Caco-2 (cell line): ENCODE data around the gene CLDN7. TPM values are rescaled to one million over a fixed set of nuclear protein-coding genes. Genes with fewer than 3 reads are reported as not detected.

Experiments used
- BruUV-seq: library from RNA; stranded (reverse); fragments of 400-500 nt; replicated peaks from 2 replicates; lab custom pipeline; 2021; lab: Mats Ljungman, UMichigan
- CTCF ChIA-PET: fragments of 300-600 bp; sonication (Branson Sonifier 250); formaldehyde crosslinking; loops from one replicate; lab custom pipeline; 2022; ENCODE audit warnings: antibody characterized with exemption; lab: Charles Lee
- POLR2A ChIA-PET: fragments of 300-600 bp; sonication (Branson Sonifier 250); formaldehyde crosslinking; loops from one replicate; lab custom pipeline; 2022; ENCODE audit warnings: antibody characterized with exemption; lab: Charles Lee
- DNase-seq, 2 experiments: peaks; one replicate each; pipeline versions ENCODE4 v3.0.0 to v3.0.0-alpha.2; 2020 to 2022
- H3K27me3 ChIP-seq: replicated peaks from 2 replicates; pipeline ENCODE4 v1.6.0; 2011; ENCODE audit warnings: low read length; ENCODE audit not compliant: control insufficient read depth, insufficient read depth
- H3K36me3 ChIP-seq: 2 replicates; pipeline ENCODE4 v1.5.1; 2011; ENCODE audit warnings: low read length; ENCODE audit not compliant: control insufficient read depth, insufficient read depth
- H3K4me1 ChIP-seq: fragments of 250-450 bp; sonication (Bioruptor Pico); 2 replicates; pipeline ENCODE4 v1.5.1; 2020; ENCODE audit warnings: mild to moderate bottlenecking
- H3K4me3 ChIP-seq: 2 replicates; pipeline ENCODE4 v1.5.1; 2011; ENCODE audit warnings: low read depth, mild to moderate bottlenecking, control low read depth, low read length
- H3K9me3 ChIP-seq: fragments of 250-450 bp; sonication (Bioruptor Pico); 2 replicates; pipeline ENCODE4 v1.5.1; 2020; ENCODE audit warnings: mild to moderate bottlenecking, moderate library complexity
- H3K27ac Mint-ChIP-seq: one replicate; pipeline ENCODE4 v1.8.0; 2022; ENCODE audit warnings: mixed read lengths; ENCODE audit not compliant: unreplicated experiment
- H3K27me3 Mint-ChIP-seq: one replicate; pipeline ENCODE4 v1.8.0; 2022; ENCODE audit warnings: mixed read lengths; ENCODE audit not compliant: insufficient read depth, unreplicated experiment
- H3K36me3 Mint-ChIP-seq: one replicate; pipeline ENCODE4 v1.8.0; 2022; ENCODE audit warnings: mild to moderate bottlenecking, mixed read lengths; ENCODE audit not compliant: insufficient read depth, unreplicated experiment
- H3K4me1 Mint-ChIP-seq: one replicate; pipeline ENCODE4 v1.8.0; 2022; ENCODE audit warnings: low read depth, mixed read lengths; ENCODE audit not compliant: unreplicated experiment
- H3K4me3 Mint-ChIP-seq: one replicate; pipeline ENCODE4 v1.8.0; 2022; ENCODE audit warnings: mild to moderate bottlenecking, moderate library complexity, mixed read lengths; ENCODE audit not compliant: unreplicated experiment
- H3K9me3 Mint-ChIP-seq: one replicate; pipeline ENCODE4 v1.8.0; 2022; ENCODE audit warnings: mixed read lengths; ENCODE audit not compliant: unreplicated experiment
- intact Hi-C: fragments of 100-400 bp; cut with micrococcal nuclease; formaldehyde crosslinking; loops from one replicate; pipeline ENCODE4 v1.10.0; 2022; ENCODE audit not compliant: unreplicated experiment
- total RNA-seq: library from RNA; stranded (reverse); gene quantifications from 2 replicates; pipeline ENCODE4 v1.2.3, GENCODE V29; 2022
- TF ChIP-seq, protein P1 (sequence below), 2 experiments: fragments of 200-600 bp in 1 of 2; IDR thresholded peaks; 1 replicate in 1 of 2; 2 replicates in 1 of 2; pipeline versions ENCODE4 v1.5.1 to v1.8.0; 2011 to 2022; ENCODE audit warnings: antibody characterized with exemption in 1 of 2, control low read depth in 1 of 2, inconsistent platforms in 1 of 2, low read depth in 1 of 2, low read length in 1 of 2, mild to moderate bottlenecking in 1 of 2, moderate library complexity in 1 of 2; ENCODE audit not compliant: insufficient read depth in 1 of 2, severe bottlenecking in 1 of 2, unreplicated experiment in 1 of 2

The CLDN7 gene
- total RNA-seq, 1 experiment from 2014 or later, result 111 TPM

DNA sequence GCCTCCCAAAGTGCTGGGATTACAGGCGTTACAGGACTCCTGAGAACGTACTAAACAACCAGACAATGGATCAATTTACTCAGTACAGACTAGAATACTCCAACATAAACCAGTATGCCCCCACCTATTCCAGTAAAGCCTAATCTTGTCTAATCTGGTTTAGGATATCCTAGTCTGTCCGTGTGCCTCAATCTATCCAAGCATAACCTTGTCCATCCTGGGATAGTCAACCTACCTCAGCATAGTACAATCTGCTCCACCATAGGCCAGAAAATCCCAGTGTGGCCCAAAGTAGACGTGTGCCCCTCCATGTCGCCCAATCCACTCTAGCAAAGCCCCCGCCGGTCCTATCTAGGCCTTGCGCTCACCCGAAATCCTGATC, 28.6 kb downstream of the CLDN7 start:
- TF ChIP-seq, protein P1, sequence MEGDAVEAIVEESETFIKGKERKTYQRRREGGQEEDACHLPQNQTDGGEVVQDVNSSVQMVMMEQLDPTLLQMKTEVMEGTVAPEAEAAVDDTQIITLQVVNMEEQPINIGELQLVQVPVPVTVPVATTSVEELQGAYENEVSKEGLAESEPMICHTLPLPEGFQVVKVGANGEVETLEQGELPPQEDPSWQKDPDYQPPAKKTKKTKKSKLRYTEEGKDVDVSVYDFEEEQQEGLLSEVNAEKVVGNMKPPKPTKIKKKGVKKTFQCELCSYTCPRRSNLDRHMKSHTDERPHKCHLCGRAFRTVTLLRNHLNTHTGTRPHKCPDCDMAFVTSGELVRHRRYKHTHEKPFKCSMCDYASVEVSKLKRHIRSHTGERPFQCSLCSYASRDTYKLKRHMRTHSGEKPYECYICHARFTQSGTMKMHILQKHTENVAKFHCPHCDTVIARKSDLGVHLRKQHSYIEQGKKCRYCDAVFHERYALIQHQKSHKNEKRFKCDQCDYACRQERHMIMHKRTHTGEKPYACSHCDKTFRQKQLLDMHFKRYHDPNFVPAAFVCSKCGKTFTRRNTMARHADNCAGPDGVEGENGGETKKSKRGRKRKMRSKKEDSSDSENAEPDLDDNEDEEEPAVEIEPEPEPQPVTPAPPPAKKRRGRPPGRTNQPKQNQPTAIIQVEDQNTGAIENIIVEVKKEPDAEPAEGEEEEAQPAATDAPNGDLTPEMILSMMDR (IDR thresholded peaks at IDR 0.05; ENCODE audit: insufficient read depth in 1 of 2, low read depth in 1 of 2, low read length in 1 of 2, severe bottlenecking in 1 of 2, unreplicated experiment in 1 of 2), result no peak
- Histone ChIP-seq H3K9me3 (no peaks in the 10 kb centered on the region), H3K27me3 (no peaks in the 10 kb centered on the region), H3K4me1 (no peaks in the 10 kb centered on the region), H3K4me3 (peak overlapping the region; percentile 65), H3K36me3 (no peaks in the 10 kb centered on the region; the same call in none of the 2 replicates)
- Mint-ChIP-seq H3K4me1 (peaks cover 13% of the 10 kb centered on the region), H3K4me3 (peak overlapping the region; percentile 93), H3K9me3 (no peaks in the 10 kb centered on the region), H3K27ac (peak overlapping the region; percentile 85), H3K27me3 (no peaks in the 10 kb centered on the region), H3K36me3 (peaks cover 72% of the 10 kb centered on the region)
- no peak for DNase-seq
- ChIA-PET POLR2A (interaction anchor here (0.6 to 1.2 kb wide), 2 partner anchors 14 to 1904 kb away, joined by 4 to 6 read pairs; partner anchors contain the start of genes ACADVL and DLG4), CTCF (interaction anchor here (0.9 kb wide), 1 partner anchor 13 kb away, joined by 3 read pairs; no protein-coding TSS in a partner anchor)
- intact Hi-C loops, result no loop called here
- BruUV-seq, result no TSS peak

DNA sequence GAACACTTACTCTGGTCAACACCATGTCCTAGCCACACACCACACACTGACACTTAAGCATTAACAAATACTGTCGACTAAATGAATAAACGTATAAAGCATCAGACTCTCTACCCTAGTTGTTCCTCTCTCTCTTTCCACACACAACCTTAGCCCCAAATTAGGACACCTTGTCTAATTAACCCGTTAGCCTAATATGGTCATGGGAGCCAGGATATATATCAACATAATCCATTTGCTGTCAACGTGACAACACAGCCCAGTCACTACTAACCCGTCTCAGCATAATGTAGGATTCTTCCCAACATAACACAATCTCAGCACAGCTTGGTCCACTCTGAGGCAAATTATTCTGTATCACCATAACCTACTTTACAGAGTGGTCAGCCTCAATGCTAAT, 30.2 kb downstream of the CLDN7 start:
- Mint-ChIP-seq H3K27me3 (no peaks in the 10 kb centered on the region), H3K36me3 (peaks cover 70% of the 10 kb centered on the region), H3K27ac (no peak overlapping the region), H3K9me3 (no peaks in the 10 kb centered on the region), H3K4me3 (peak overlapping the region; percentile 10), H3K4me1 (peaks cover 11% of the 10 kb centered on the region)
- Histone ChIP-seq H3K4me3 (no peak overlapping the region; the same call in 1 of the 2 replicates), H3K36me3 (no peaks in the 10 kb centered on the region; the same call in none of the 2 replicates), H3K9me3 (no peaks in the 10 kb centered on the region), H3K4me1 (no peaks in the 10 kb centered on the region), H3K27me3 (no peaks in the 10 kb centered on the region)
- TF ChIP-seq, protein P1 (IDR thresholded peaks at IDR 0.05; ENCODE audit: insufficient read depth in 1 of 2, low read depth in 1 of 2, low read length in 1 of 2, severe bottlenecking in 1 of 2, unreplicated experiment in 1 of 2), result no peak
- TSS peak; percentile 32 for BruUV-seq
- DNase-seq, result no peak
- intact Hi-C loops, result no loop called here
- CTCF ChIA-PET, result no interaction called here
- POLR2A ChIA-PET, result no interaction called here

DNA sequence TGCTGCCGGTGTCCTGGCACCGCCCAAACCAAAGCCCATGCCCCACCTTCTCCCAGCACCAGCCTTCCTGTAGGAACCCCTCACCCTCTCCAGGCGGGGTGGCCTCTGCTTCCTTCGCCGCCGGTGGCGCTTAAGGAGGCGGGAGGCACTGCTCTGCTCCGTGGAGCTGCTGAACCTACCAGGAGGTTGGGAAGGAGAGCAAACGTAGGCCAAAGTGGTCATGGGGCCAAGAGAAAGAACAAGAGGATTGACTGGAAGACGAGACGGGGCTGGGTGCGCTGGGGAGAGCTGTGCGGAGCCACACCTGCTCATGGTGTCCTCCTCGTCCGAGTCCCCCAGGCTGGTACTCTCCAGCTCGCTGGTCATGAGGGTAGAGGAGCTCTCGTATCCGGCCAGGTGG, 32.8 kb downstream of the CLDN7 start:
- Histone ChIP-seq H3K27me3 (no peaks in the 10 kb centered on the region), H3K36me3 (no peaks in the 10 kb centered on the region; the same call in 1 of the 2 replicates), H3K4me1 (no peaks in the 10 kb centered on the region), H3K4me3 (no peak overlapping the region), H3K9me3 (no peaks in the 10 kb centered on the region)
- POLR2A ChIA-PET, result no interaction called here
- TF ChIP-seq, protein P1 (IDR thresholded peaks at IDR 0.05; ENCODE audit: insufficient read depth in 1 of 2, low read depth in 1 of 2, low read length in 1 of 2, severe bottlenecking in 1 of 2, unreplicated experiment in 1 of 2), result no peak
- no TSS peak for BruUV-seq
- CTCF ChIA-PET, result interaction anchor here (0.5 kb wide), 1 partner anchor 19 kb away, joined by 3 read pairs; no protein-coding TSS in a partner anchor
- peaks cover 6% of the 10 kb centered on the region for H3K4me1 Mint-ChIP-seq
- H3K27me3 Mint-ChIP-seq, result no peaks in the 10 kb centered on the region
- H3K4me3 Mint-ChIP-seq, result no peak overlapping the region
- peaks cover 49% of the 10 kb centered on the region for H3K36me3 Mint-ChIP-seq
- intact Hi-C loops, result no loop called here
- no peaks in the 10 kb centered on the region for H3K9me3 Mint-ChIP-seq
- no peak for DNase-seq
- H3K27ac Mint-ChIP-seq, result no peak overlapping the region
